ENCODE data around the gene SLC12A5. TPM values are rescaled to one million over a fixed set of nuclear protein-coding genes. Genes with fewer than 3 reads are reported as not detected.

SLC12A5 gene
- total RNA-seq, 4 donors from 2014 or later: 0.99 to 1.2 TPM; not detected in 2

GRCh38 chr20:46084805-46085178 lies 55.8 kb downstream of the SLC12A5 start:
- no peaks in the 10 kb centered on the region for H3K27me3 ChIP-seq
- no peaks in the 10 kb centered on the region for H3K36me3 ChIP-seq
- H3K4me1 ChIP-seq: peaks cover 63 to 90% (median 85%) of the 10 kb centered on the region in 4 donors
- WGBS: 88% methylated on average over 3 of the region's 3 CpGs
- no peaks in the 10 kb centered on the region for H3K9me3 ChIP-seq
- intact Hi-C loops (cut with DNase I): loop anchor here (5.0 kb wide), 2 partner anchors 62 to 112 kb away; partner anchors contain the start of gene ZNF335
- peak; percentile 12 for DNase-seq (ENCODE audit: extremely low spot score)
- peak overlapping the region; percentile 10 to 49 (median 40) for H3K27ac ChIP-seq (replicated peaks in 1 of 4)
- TF ChIP-seq EP300 (IDR thresholded peaks at IDR 0.05) (no peak), POLR2A (IDR thresholded peaks at IDR 0.05; ENCODE audit: low read depth) (no peak), POLR2AphosphoS5 (IDR thresholded peaks at IDR 0.05) (no peak)
- TF ChIP-seq, protein P1, sequence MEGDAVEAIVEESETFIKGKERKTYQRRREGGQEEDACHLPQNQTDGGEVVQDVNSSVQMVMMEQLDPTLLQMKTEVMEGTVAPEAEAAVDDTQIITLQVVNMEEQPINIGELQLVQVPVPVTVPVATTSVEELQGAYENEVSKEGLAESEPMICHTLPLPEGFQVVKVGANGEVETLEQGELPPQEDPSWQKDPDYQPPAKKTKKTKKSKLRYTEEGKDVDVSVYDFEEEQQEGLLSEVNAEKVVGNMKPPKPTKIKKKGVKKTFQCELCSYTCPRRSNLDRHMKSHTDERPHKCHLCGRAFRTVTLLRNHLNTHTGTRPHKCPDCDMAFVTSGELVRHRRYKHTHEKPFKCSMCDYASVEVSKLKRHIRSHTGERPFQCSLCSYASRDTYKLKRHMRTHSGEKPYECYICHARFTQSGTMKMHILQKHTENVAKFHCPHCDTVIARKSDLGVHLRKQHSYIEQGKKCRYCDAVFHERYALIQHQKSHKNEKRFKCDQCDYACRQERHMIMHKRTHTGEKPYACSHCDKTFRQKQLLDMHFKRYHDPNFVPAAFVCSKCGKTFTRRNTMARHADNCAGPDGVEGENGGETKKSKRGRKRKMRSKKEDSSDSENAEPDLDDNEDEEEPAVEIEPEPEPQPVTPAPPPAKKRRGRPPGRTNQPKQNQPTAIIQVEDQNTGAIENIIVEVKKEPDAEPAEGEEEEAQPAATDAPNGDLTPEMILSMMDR (IDR thresholded peaks at IDR 0.05): no peak
- no peak overlapping the region for H3K4me3 ChIP-seq

DNA sequence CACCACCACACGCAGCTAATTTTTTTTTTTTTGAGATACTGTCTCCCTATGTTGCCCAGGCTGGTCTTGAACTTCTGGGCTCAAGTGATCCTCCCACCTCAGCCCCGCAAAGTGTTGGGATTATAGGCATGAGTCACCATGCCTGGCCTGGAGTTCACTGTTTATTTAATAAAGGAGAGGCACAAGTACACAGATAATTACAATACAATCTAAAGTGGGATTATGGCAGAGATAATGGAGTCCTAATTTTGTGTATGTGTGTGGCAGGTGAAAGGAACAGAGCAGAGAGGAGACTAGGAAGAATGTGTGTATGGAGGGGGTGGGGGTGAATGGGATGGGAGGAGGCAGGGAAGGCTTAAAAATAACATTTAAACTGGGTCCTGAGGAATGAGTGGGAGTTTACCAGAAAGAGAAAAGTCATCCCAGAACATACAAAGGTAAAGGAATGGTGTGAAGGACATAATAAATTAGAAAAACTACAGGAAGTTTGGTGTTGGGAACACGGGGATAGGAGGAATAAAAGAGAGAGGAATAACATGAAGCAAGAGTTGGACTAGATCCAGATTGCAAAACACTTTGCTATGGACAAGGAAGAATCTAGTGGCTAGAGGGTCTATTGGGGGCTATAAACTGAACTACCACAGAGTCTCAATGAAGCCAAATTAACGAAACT lies 56.3 kb downstream of the SLC12A5 start:
- intact Hi-C loops (cut with DNase I): loop anchor here (5.0 kb wide), 2 partner anchors 63 to 113 kb away; partner anchors contain the start of gene ZNF335
- 45% methylated on average over 4 of the region's 4 CpGs for WGBS
- Histone ChIP-seq H3K4me1 (peaks cover 65 to 87% (median 83%) of the 10 kb centered on the region in 4 donors), H3K4me3 (no peak overlapping the region), H3K27ac (replicated peaks in 1 of 4) (peak overlapping the region; percentile 10 to 49 (median 40)), H3K27me3 (no peaks in the 10 kb centered on the region), H3K36me3 (no peaks in the 10 kb centered on the region), H3K9me3 (no peaks in the 10 kb centered on the region)
- TF ChIP-seq POLR2AphosphoS5 (IDR thresholded peaks at IDR 0.05) (no peak), POLR2A (IDR thresholded peaks at IDR 0.05; ENCODE audit: low read depth) (no peak), EP300 (IDR thresholded peaks at IDR 0.05) (no peak)
- TF ChIP-seq, protein P1 (IDR thresholded peaks at IDR 0.05): no peak
- DNase-seq (ENCODE audit: extremely low spot score): no peak

- peak overlapping the region in 3 of 4 donors; percentile 61 to 98 (median 94) for H3K27ac ChIP-seq (replicated peaks in 1 of 4)
- H3K36me3 ChIP-seq: no peaks in the 10 kb centered on the region
- no peak for TF ChIP-seq EP300 (IDR thresholded peaks at IDR 0.05)
- TF ChIP-seq, protein P1 (IDR thresholded peaks at IDR 0.05): peak; percentile 38 to 50 (median 39)
- H3K4me3 ChIP-seq: peak overlapping the region in 2 of 4 donors; percentile 4 to 88
- H3K27me3 ChIP-seq: no peaks in the 10 kb centered on the region
- no peaks in the 10 kb centered on the region for H3K9me3 ChIP-seq
- H3K4me1 ChIP-seq: peaks cover 62 to 77% (median 74%) of the 10 kb centered on the region in 4 donors
- intact Hi-C loops (cut with DNase I): loop anchor here (5.0 kb wide), 2 partner anchors 65 to 115 kb away; partner anchors contain the start of gene ZNF335
- DNase-seq (ENCODE audit: extremely low spot score): no peak
- 45% methylated on average over 8 of the region's 8 CpGs for WGBS
Measured at GRCh38 chr20:46087161-46087560, 58.1 kb downstream of the SLC12A5 start.

DNA sequence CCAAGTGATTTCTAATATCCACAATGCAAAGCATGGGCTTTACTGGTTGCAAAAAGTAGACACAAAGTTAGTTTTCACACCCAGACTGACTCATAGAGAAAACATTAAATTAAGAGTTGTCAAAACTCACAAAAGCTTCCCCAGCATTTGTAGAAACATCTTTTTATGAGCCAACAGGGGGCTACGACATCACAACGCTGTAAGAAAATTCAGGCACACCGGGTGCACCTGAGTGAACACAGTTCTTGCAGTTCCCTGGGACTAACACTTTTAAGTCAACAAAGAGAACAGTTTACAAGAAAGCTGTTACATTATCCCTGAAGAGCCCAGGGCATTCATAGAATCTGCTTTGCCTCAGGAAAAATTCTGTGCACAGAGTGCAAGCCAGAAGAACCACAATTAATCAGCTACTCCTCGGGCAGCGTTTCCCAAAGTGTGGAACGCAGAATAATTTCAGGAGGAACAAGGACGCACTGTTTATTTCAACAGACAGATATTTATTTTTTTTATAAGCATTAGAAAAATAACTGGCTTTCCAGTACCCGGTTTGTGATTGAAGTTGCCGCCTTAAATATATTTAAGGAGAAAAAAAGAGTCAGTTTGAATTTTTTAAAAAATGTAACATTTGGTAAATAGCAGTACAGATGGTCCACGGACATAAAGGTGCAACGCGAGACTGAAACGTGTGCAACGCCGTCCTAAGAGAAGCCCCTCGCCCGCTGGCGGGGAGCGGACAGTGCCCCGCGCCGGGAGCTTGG lies 59.6 kb downstream of the SLC12A5 start:
- TF ChIP-seq, protein P1 (IDR thresholded peaks at IDR 0.05): no peak
- TF ChIP-seq POLR2AphosphoS5 (IDR thresholded peaks at IDR 0.05) (no peak), EP300 (IDR thresholded peaks at IDR 0.05) (no peak), POLR2A (IDR thresholded peaks at IDR 0.05; ENCODE audit: low read depth) (no peak)
- Histone ChIP-seq H3K27me3 (no peaks in the 10 kb centered on the region), H3K36me3 (no peaks in the 10 kb centered on the region), H3K4me1 (peaks cover 51 to 63% (median 60%) of the 10 kb centered on the region in 4 donors), H3K4me3 (peak overlapping the region; percentile 60 to 89 (median 86)), H3K27ac (replicated peaks in 1 of 4) (peak overlapping the region; percentile 94 to 99 (median 98)), H3K9me3 (no peaks in the 10 kb centered on the region)
- 4% methylated on average over 15 of the region's 22 CpGs for WGBS
- no peak for DNase-seq (ENCODE audit: extremely low spot score)
- intact Hi-C loops (cut with DNase I): loop anchor here (5.0 kb wide), 2 partner anchors 66 to 116 kb away; partner anchors contain the start of gene ZNF335

Data from esophagus muscularis mucosa (tissue), 4 donors.